ENCODE results near the gene MLPH.

Gene MLPH

DNA sequence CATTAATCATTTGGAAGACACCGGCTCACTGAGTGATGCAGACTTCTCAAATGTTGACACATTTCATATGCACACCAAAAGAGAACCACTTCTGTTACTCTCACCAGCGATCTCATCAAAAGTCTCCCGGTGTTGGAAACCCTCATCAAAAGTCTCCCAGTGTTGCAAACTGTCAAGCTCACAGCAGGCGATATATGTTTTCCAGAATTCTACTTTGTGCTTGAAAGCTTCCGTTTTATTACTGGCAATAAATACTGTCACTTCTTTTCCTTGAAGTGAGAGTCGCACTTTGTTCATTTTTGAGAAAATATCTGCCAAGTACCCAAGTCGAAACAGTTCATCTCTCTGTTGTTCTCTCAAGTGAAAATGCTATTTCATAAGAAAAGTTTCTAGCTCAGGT is 20.5 kb downstream of the MLPH start:
- Mint-ChIP-seq H3K4me3 (peak overlapping the region; percentile 4), H3K4me1 (peaks cover 21% of the 10 kb centered on the region), H3K27ac (no peak overlapping the region), H3K36me3 (ENCODE audit: low read depth) (peaks cover 7% of the 10 kb centered on the region), H3K27me3 (ENCODE audit: low read depth, poor library complexity) (peaks cover 16% of the 10 kb centered on the region), H3K9me3 (peaks cover 16% of the 10 kb centered on the region)
- TF ChIP-seq, protein P1, sequence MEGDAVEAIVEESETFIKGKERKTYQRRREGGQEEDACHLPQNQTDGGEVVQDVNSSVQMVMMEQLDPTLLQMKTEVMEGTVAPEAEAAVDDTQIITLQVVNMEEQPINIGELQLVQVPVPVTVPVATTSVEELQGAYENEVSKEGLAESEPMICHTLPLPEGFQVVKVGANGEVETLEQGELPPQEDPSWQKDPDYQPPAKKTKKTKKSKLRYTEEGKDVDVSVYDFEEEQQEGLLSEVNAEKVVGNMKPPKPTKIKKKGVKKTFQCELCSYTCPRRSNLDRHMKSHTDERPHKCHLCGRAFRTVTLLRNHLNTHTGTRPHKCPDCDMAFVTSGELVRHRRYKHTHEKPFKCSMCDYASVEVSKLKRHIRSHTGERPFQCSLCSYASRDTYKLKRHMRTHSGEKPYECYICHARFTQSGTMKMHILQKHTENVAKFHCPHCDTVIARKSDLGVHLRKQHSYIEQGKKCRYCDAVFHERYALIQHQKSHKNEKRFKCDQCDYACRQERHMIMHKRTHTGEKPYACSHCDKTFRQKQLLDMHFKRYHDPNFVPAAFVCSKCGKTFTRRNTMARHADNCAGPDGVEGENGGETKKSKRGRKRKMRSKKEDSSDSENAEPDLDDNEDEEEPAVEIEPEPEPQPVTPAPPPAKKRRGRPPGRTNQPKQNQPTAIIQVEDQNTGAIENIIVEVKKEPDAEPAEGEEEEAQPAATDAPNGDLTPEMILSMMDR (IDR thresholded peaks at IDR 0.05), result no peak
- DNase-seq, result no peak

DNA sequence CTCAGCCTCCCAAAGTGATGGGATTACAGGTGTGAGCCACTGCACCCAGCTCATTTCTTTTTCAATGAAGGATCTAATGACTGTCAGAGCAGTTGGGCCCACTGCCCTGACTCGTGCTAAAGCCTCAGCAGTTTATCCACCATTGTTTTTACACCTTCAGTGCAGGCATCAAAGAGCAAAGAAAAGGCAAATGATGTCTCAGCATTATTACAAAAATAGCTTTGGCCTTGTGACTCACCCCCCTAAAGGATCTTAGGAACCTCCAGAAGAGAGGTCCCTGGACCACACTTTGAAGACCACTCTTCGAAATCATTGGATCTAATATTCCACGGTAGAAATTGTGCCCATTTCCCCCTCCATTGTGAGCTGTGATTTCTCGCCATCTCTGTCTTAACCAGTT is 21.3 kb downstream of the MLPH start:
- no peak for DNase-seq
- Mint-ChIP-seq H3K27ac (no peak overlapping the region), H3K36me3 (ENCODE audit: low read depth) (peaks cover 7% of the 10 kb centered on the region), H3K4me3 (no peak overlapping the region), H3K4me1 (peaks cover 29% of the 10 kb centered on the region), H3K27me3 (ENCODE audit: low read depth, poor library complexity) (peaks cover 16% of the 10 kb centered on the region), H3K9me3 (peaks cover 16% of the 10 kb centered on the region)
- TF ChIP-seq, protein P1 (IDR thresholded peaks at IDR 0.05), result no peak

DNA sequence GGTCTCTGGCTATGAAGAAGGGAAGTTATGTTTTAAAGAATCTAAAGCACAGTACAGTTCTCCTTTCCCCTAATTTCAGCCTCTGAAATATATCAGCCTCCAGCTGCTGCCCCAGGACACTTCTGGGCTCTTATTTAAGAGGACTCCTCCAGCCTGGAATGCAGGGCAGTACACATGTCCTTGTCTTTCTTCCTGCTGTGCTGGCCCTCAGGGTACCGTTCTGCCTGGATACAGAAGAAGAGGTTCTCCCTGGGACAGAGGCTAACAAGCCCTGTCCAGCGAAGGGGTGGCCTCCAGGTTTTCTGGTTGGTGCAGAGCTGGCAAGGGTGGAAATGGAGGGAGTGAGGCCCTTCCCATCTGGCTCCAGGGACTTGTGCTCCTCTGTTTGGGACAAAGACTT is 22.1 kb downstream of the MLPH start:
- H3K27ac Mint-ChIP-seq, result no peak overlapping the region
- peaks cover 7% of the 10 kb centered on the region for H3K36me3 Mint-ChIP-seq (ENCODE audit: low read depth)
- no peak for DNase-seq
- peaks cover 16% of the 10 kb centered on the region for H3K27me3 Mint-ChIP-seq (ENCODE audit: low read depth, poor library complexity)
- no peak overlapping the region for H3K4me3 Mint-ChIP-seq
- H3K9me3 Mint-ChIP-seq, result peaks cover 16% of the 10 kb centered on the region
- TF ChIP-seq, protein P1 (IDR thresholded peaks at IDR 0.05), result no peak
- H3K4me1 Mint-ChIP-seq, result peaks cover 37% of the 10 kb centered on the region

DNA sequence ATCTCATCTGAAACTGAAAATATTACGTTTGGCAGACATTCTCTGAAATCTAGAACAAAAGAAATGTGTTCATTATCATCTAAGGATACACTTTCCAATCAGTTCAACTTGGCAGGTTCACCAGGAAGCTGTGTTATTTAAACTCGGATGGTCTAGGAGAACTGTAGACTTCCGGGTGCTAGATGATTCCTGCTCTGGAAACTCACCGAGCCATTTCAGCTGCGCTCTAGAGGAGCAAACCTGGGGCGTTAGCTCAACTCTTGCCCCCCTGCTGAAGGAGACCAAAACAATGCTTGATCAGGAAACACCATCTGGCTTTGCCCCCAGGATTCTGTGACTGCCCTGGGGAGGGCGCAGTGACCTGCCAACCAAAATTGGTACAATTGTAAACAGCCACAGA is 22.9 kb downstream of the MLPH start:
- H3K4me3 Mint-ChIP-seq, result no peak overlapping the region
- TF ChIP-seq, protein P1 (IDR thresholded peaks at IDR 0.05), result no peak
- no peak for DNase-seq
- H3K9me3 Mint-ChIP-seq, result peaks cover 16% of the 10 kb centered on the region
- H3K27me3 Mint-ChIP-seq (ENCODE audit: low read depth, poor library complexity), result peaks cover 20% of the 10 kb centered on the region
- no peak overlapping the region for H3K27ac Mint-ChIP-seq
- H3K4me1 Mint-ChIP-seq, result peaks cover 44% of the 10 kb centered on the region
- peaks cover 7% of the 10 kb centered on the region for H3K36me3 Mint-ChIP-seq (ENCODE audit: low read depth)

DNA sequence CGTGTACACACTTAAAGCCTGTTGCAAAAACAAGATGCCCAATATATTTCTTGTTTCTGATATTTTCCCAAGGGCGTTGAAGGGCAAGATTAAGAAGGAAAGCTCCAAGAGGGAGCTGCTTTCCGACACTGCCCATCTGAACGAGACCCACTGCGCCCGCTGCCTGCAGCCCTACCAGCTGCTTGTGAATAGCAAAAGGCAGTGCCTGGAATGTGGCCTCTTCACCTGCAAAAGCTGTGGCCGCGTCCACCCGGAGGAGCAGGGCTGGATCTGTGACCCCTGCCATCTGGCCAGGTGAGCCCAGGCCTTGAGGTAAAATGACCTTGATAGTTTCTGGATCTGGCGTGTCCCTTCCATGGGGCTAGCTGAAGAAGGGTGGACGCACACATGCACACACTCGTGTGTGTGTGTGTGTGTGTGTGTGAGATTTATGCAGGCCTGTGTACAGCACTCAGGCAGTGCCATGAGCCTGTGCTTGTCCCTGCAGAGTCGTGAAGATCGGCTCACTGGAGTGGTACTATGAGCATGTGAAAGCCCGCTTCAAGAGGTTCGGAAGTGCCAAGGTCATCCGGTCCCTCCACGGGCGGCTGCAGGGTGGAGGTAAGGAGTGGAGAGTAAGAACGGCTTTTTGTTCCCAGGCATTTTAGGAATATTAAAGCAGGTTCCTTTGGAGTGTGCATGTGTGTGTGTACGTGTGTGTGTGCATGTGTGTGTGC is 23.6 kb downstream of the MLPH start:
- H3K27ac Mint-ChIP-seq, result no peak overlapping the region
- H3K9me3 Mint-ChIP-seq, result peaks cover 15% of the 10 kb centered on the region
- H3K36me3 Mint-ChIP-seq (ENCODE audit: low read depth), result peaks cover 7% of the 10 kb centered on the region
- TF ChIP-seq, protein P1 (IDR thresholded peaks at IDR 0.05), result no peak
- no peak overlapping the region for H3K4me3 Mint-ChIP-seq
- no peak for DNase-seq
- peaks cover 23% of the 10 kb centered on the region for H3K27me3 Mint-ChIP-seq (ENCODE audit: low read depth, poor library complexity)
- peaks cover 51% of the 10 kb centered on the region for H3K4me1 Mint-ChIP-seq

DNA sequence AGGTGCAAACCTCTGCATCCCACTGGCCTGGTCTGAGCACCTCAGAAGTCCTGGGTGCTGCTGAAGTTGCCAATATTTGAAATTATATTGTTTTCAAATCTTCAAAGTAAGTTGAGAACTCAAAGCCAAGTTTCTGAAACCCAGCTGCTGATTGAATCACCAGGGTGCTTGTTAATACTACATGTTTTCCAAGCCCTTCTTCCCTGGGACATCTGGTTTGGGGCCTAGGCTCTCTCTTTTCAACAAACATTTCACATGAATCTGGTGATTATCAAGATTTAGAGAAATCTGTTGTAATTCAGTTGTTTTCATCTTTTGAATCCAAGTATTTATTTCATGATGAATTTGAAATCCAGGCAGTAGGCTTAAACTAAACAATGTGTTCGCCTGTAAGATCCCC is 24.4 kb downstream of the MLPH start:
- H3K36me3 Mint-ChIP-seq (ENCODE audit: low read depth), result peaks cover 3% of the 10 kb centered on the region
- TF ChIP-seq, protein P1 (IDR thresholded peaks at IDR 0.05), result no peak
- H3K27ac Mint-ChIP-seq, result no peak overlapping the region
- H3K27me3 Mint-ChIP-seq (ENCODE audit: low read depth, poor library complexity), result peaks cover 23% of the 10 kb centered on the region
- peaks cover 48% of the 10 kb centered on the region for H3K4me1 Mint-ChIP-seq
- peaks cover 8% of the 10 kb centered on the region for H3K9me3 Mint-ChIP-seq
- H3K4me3 Mint-ChIP-seq, result no peak overlapping the region
- no peak for DNase-seq
